Endothelial cell of umbilical vein (primary cell): ENCODE results near the gene SGK1.

Experiments
- CTCF ChIP-seq, 2 donors: IDR thresholded peaks; 1 replicate in 1 of 2; 2 replicates in 1 of 2; pipeline ENCODE4 v1.5.1; 2011; ENCODE audit warnings: low read length in 2 of 2, mild to moderate bottlenecking in 2 of 2, moderate library complexity in 2 of 2, control low read depth in 1 of 2, inconsistent platforms in 1 of 2, low read depth in 1 of 2; ENCODE audit not compliant: insufficient read depth in 1 of 2; ENCODE audit errors: extremely low read depth in 1 of 2
- EZH2 ChIP-seq: IDR thresholded peaks from 2 replicates; pipeline ENCODE4 v1.6.1; 2012; ENCODE audit warnings: borderline replicate concordance, low read depth, mild to moderate bottlenecking, moderate library complexity, low read length, inconsistent platforms; ENCODE audit not compliant: severe bottlenecking
- FOS ChIP-seq: IDR thresholded peaks from 2 replicates; pipeline ENCODE4 v1.6.1; 2011; ENCODE audit warnings: mild to moderate bottlenecking, low read length, moderate library complexity, borderline replicate concordance; ENCODE audit not compliant: insufficient read depth
- JUN ChIP-seq: IDR thresholded peaks from 2 replicates; pipeline ENCODE4 v1.6.1; 2011; ENCODE audit warnings: borderline replicate concordance, low read depth; ENCODE audit not compliant: insufficient read length, insufficient read depth
- MAX ChIP-seq: IDR thresholded peaks from 2 replicates; pipeline ENCODE4 v1.6.1; 2011; ENCODE audit not compliant: insufficient read depth, insufficient read length
- POLR2A ChIP-seq: IDR thresholded peaks from 2 replicates; pipeline ENCODE4 v1.6.1; 2012; ENCODE audit warnings: low read depth, mild to moderate bottlenecking, control low read depth, low read length

GRCh38 chr6:134195985-134196384, 121.9 kb downstream of the SGK1 start:
- TF ChIP-seq JUN (no peak), CTCF (IDR thresholded peaks at IDR 0.05; ENCODE audit: extremely low read depth in 1 of 2, insufficient read depth in 1 of 2, low read depth in 1 of 2, low read length in 2 of 2) (no peak), POLR2A (no peak), EZH2 (no peak), MAX (no peak), FOS (no peak)
